ENCODE data around the gene ST3GAL5. TPM values are rescaled to one million over a fixed set of nuclear protein-coding genes. Genes with fewer than 3 reads are reported as not detected.
A peak's percentile ranks its signal among the peaks of the same experiment; 100 is the strongest.

Gene ST3GAL5
- total RNA-seq, 5 donors from 2014 or later (not counting 1 experiment from before 2014, with no cell fraction given) = 22.8 to 56.2 (median 31.9) TPM

DNA sequence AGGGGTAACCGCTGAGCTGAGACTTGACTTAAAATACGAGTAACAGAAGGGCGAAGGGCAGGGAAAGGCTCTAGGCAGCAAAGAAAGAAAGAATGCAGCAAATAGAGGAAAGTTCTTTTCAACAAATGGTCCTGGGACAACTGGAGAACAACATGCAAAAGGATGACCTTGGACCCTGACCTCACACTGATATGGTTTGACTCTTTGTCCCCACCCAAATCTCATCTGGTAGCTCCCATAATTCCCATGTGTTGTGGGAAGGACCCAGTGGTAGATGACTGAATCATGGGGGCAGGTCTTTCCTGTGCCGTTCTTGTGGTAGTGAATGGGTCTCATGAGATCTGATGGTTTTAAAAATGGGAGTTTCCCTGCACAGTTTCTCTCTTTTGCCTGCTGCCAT is 33.9 kb downstream of the ST3GAL5 start:
- Histone ChIP-seq H3K27ac (ENCODE audit: low read length) (peak overlapping the region; percentile 97), H3K36me3 (ENCODE audit: control insufficient read depth in 2 of 2, extremely low read depth in 1 of 2, insufficient read depth in 1 of 2, low read length in 1 of 2) (peaks cover 3 to 20% of the 10 kb centered on the region in 2 donors), H3K27me3 (replicated peaks in 1 of 2; ENCODE audit: control insufficient read depth in 2 of 2, extremely low read depth in 1 of 2, insufficient read depth in 2 of 2, low read length in 1 of 2) (no peaks in the 10 kb centered on the region), H3K9me3 (no peaks in the 10 kb centered on the region), H3K4me1 (ENCODE audit: control insufficient read depth in 1 of 2, extremely low read depth in 1 of 2, insufficient read depth in 2 of 2, low read length in 2 of 2) (peaks cover 35 to 56% of the 10 kb centered on the region in 2 experiments), H3K4me3 (ENCODE audit: control insufficient read depth in 1 of 2, extremely low read depth in 1 of 2, low read length in 1 of 2) (no peak overlapping the region)
- DNase-seq (peak in 1 of 35 experiments; percentile 25), ATAC-seq (replicated peaks in 1 of 4) (no peak)
- peak overlapping the region; percentile 21 to 69 (median 25) for H3K4me3 Mint-ChIP-seq
- peaks cover 70 to 81% (median 80%) of the 10 kb centered on the region in 3 donors for H3K4me1 Mint-ChIP-seq
- ChIA-PET CTCF (interaction anchor here in 1 of 2 donors (0.6 to 2.5 kb wide), 3 partner anchors 28 to 225 kb away, joined by 3 to 18 read pairs (median 11); no protein-coding TSS in a partner anchor), POLR2A (interaction anchor here (0.6 kb wide), 2 partner anchors 17 to 181 kb away, joined by 3 to 13 read pairs; no protein-coding TSS in a partner anchor)
- no peaks in the 10 kb centered on the region for H3K27me3 Mint-ChIP-seq
- WGBS (ENCODE audit: insufficient coverage) = 93% methylated on average over 3 of the region's 4 CpGs
- peaks cover 49% of the 10 kb centered on the region for H3K36me3 Mint-ChIP-seq
- peak overlapping the region; percentile 99 to 100 for H3K27ac Mint-ChIP-seq
- H3K9me3 Mint-ChIP-seq = peaks cover 2 to 10% (median 4%) of the 10 kb centered on the region in 3 donors

DNA sequence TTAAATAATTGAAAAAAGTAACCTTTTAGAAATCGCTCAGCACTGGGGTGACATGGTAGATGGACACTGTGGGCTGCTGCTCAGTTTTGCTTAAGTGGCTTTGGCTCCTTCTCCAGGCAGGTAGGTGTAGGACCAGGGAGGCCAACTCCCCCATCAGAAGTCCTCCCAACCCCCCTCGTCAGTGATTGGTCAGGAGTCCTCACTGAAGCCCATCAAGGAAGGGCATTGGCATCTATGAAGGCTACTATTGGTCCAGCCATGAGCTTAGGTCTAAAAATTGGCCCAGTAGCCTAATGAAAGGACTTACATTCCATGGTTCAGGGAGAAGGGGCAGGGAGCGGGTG is 34.7 kb downstream of the ST3GAL5 start:
- H3K4me3 Mint-ChIP-seq = peak overlapping the region; percentile 69 to 81 (median 77)
- peaks cover 66 to 83% (median 77%) of the 10 kb centered on the region in 3 donors for H3K4me1 Mint-ChIP-seq
- no peaks in the 10 kb centered on the region for H3K27me3 Mint-ChIP-seq
- Histone ChIP-seq H3K4me1 (ENCODE audit: control insufficient read depth in 1 of 2, extremely low read depth in 1 of 2, insufficient read depth in 2 of 2, low read length in 2 of 2) (peaks cover 35 to 60% of the 10 kb centered on the region in 2 experiments), H3K9me3 (no peaks in the 10 kb centered on the region), H3K4me3 (ENCODE audit: control insufficient read depth in 1 of 2, extremely low read depth in 1 of 2, low read length in 1 of 2) (peak overlapping the region; percentile 41 to 78), H3K27me3 (replicated peaks in 1 of 2; ENCODE audit: control insufficient read depth in 2 of 2, extremely low read depth in 1 of 2, insufficient read depth in 2 of 2, low read length in 1 of 2) (no peaks in the 10 kb centered on the region), H3K27ac (ENCODE audit: low read length) (peak overlapping the region; percentile 97), H3K36me3 (ENCODE audit: control insufficient read depth in 2 of 2, extremely low read depth in 1 of 2, insufficient read depth in 1 of 2, low read length in 1 of 2) (peaks cover 3 to 13% of the 10 kb centered on the region in 2 donors)
- H3K9me3 Mint-ChIP-seq = peaks cover 2 to 10% (median 4%) of the 10 kb centered on the region in 3 donors
- ChIA-PET CTCF (interaction anchor here in 1 of 2 donors (0.6 to 4.3 kb wide), 5 partner anchors 27 to 252 kb away, joined by 3 to 40 read pairs (median 11); partner anchors contain the start of genes POLR1A, PTCD3 and ST3GAL5), POLR2A (interaction anchor here (0.6 kb wide), 2 partner anchors 7 to 182 kb away, joined by 4 to 13 read pairs; no protein-coding TSS in a partner anchor)
- DNase-seq = peak in 4 of 35 experiments; percentile 8 to 27 (median 19)
- peak overlapping the region; percentile 99 to 100 for H3K27ac Mint-ChIP-seq
- peak in 3 of 4 experiments; percentile 8 to 28 (median 20) for ATAC-seq (replicated peaks in 1 of 4)
- H3K36me3 Mint-ChIP-seq = peaks cover 43% of the 10 kb centered on the region
- WGBS (ENCODE audit: insufficient coverage) = no CpG with 5 or more reads among the region's 3 CpGs

DNA sequence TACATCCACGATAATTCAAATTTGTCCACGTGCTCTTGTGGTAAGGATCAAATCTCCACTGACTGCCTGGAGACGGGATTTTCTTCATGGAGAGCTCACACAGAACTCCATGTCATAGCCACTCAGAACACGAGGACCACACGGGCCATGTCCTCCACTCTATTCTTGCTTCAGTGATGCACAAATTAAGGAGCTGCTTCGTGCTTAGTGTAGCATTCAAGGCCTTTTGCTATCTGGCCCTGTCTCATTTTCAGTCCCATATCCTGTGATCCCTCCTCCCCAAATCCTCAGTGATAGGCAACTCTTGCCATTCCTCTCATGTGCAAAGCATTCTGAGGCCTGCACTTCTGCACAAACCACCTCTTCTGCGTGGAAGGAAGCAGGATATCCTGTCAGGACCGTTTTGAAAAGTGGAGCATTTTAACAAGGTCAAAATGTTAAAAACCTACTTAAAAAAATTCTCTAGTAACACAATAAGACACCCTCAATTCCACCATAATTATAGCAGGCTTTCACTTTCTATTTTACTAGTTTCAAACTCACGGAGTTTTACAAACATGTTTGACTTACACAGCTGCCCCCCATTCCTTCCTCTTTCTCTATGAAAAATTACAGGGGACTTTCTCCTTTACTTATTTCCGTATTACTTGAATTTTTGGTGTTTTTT is 35.2 kb downstream of the ST3GAL5 start:
- peaks cover 35 to 64% of the 10 kb centered on the region in 2 experiments for H3K4me1 ChIP-seq (ENCODE audit: control insufficient read depth in 1 of 2, extremely low read depth in 1 of 2, insufficient read depth in 2 of 2, low read length in 2 of 2)
- H3K27me3 ChIP-seq (replicated peaks in 1 of 2; ENCODE audit: control insufficient read depth in 2 of 2, extremely low read depth in 1 of 2, insufficient read depth in 2 of 2, low read length in 1 of 2) = no peaks in the 10 kb centered on the region
- Mint-ChIP-seq H3K27ac (peak overlapping the region; percentile 99 to 100), H3K4me3 (peak overlapping the region; percentile 69 to 81 (median 77)), H3K4me1 (peaks cover 62 to 81% (median 72%) of the 10 kb centered on the region in 3 donors), H3K9me3 (peaks cover 2 to 10% (median 4%) of the 10 kb centered on the region in 3 donors), H3K27me3 (no peaks in the 10 kb centered on the region), H3K36me3 (peaks cover 38% of the 10 kb centered on the region)
- H3K36me3 ChIP-seq (ENCODE audit: control insufficient read depth in 2 of 2, extremely low read depth in 1 of 2, insufficient read depth in 1 of 2, low read length in 1 of 2) = peaks cover 3 to 7% of the 10 kb centered on the region in 2 donors
- 4% methylated on average over 8 of the region's 10 CpGs for WGBS (ENCODE audit: insufficient coverage)
- ATAC-seq (replicated peaks in 1 of 4) = peak; percentile 52 to 70 (median 64)
- CTCF ChIA-PET = interaction anchor here (0.6 to 4.3 kb wide), 7 partner anchors 14 to 252 kb away, joined by 3 to 40 read pairs (median 6); partner anchors contain the start of genes POLR1A (in 1 of the 2), PTCD3 (in 1 of the 2) and ST3GAL5 (in 1 of the 2)
- POLR2A ChIA-PET = interaction anchor here (0.6 to 1.0 kb wide), 6 partner anchors 8 to 954 kb away, joined by 3 to 9 read pairs (median 4); no protein-coding TSS in a partner anchor
- H3K27ac ChIP-seq (ENCODE audit: low read length) = peak overlapping the region; percentile 97
- DNase-seq = peak in 29 of 35 experiments; percentile 14 to 79 (median 43)
- no peaks in the 10 kb centered on the region for H3K9me3 ChIP-seq
- peak overlapping the region; percentile 41 to 78 for H3K4me3 ChIP-seq (ENCODE audit: control insufficient read depth in 1 of 2, extremely low read depth in 1 of 2, low read length in 1 of 2)

DNA sequence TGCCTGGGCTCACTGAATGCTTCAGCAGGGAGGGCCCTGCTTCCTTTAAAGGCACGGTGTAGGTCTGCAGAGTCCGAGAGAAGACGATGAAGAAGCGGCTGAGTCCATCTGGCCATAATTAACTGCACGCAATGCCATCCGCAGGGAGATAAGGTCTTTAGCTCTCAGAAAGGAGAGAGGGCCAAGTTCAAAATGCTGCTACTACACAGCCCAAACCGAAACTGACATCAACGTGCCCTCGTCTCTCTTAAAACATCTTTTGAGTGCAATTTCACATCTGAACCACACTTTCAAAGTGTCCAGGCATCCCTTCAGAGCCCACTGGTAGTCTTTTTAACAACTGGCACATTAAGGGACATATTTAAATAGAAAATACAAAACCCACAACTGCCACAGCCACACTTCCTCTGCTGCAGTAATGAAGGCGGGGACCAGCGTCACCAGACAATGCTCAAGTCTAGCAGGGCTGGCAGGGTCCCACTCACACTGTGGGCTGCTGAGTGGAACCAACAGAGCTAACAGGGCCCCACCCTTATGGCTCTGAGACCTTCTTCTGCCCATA is 35.8 kb downstream of the ST3GAL5 start:
- POLR2A ChIA-PET = interaction anchor here (0.6 to 1.0 kb wide), 5 partner anchors 25 to 955 kb away, joined by 3 to 9 read pairs (median 4); no protein-coding TSS in a partner anchor
- H3K36me3 ChIP-seq (ENCODE audit: control insufficient read depth in 2 of 2, extremely low read depth in 1 of 2, insufficient read depth in 1 of 2, low read length in 1 of 2) = peaks cover 3 to 5% of the 10 kb centered on the region in 2 donors
- H3K4me3 Mint-ChIP-seq = peak overlapping the region; percentile 69 to 81 (median 77)
- peaks cover 35 to 64% of the 10 kb centered on the region in 2 experiments for H3K4me1 ChIP-seq (ENCODE audit: control insufficient read depth in 1 of 2, extremely low read depth in 1 of 2, insufficient read depth in 2 of 2, low read length in 2 of 2)
- no peaks in the 10 kb centered on the region for H3K27me3 Mint-ChIP-seq
- H3K9me3 ChIP-seq = no peaks in the 10 kb centered on the region
- no peaks in the 10 kb centered on the region for H3K27me3 ChIP-seq (replicated peaks in 1 of 2; ENCODE audit: control insufficient read depth in 2 of 2, extremely low read depth in 1 of 2, insufficient read depth in 2 of 2, low read length in 1 of 2)
- CTCF ChIA-PET = interaction anchor here (0.6 to 4.3 kb wide), 7 partner anchors 13 to 253 kb away, joined by 3 to 40 read pairs (median 6); partner anchors contain the start of genes POLR1A (in 1 of the 2), PTCD3 (in 1 of the 2) and ST3GAL5 (in 1 of the 2)
- H3K4me1 Mint-ChIP-seq = peaks cover 67 to 86% (median 76%) of the 10 kb centered on the region in 3 donors
- peak; percentile 46 to 86 (median 74) for DNase-seq
- H3K27ac ChIP-seq (ENCODE audit: low read length) = peak overlapping the region; percentile 97
- H3K4me3 ChIP-seq (ENCODE audit: control insufficient read depth in 1 of 2, extremely low read depth in 1 of 2, low read length in 1 of 2) = peak overlapping the region; percentile 41 to 60
- WGBS (ENCODE audit: insufficient coverage) = 5% methylated on average over 4 of the region's 11 CpGs
- H3K9me3 Mint-ChIP-seq = peaks cover 2 to 10% (median 4%) of the 10 kb centered on the region in 3 donors
- peak overlapping the region; percentile 99 to 100 for H3K27ac Mint-ChIP-seq
- peak; percentile 83 to 86 (median 85) for ATAC-seq (replicated peaks in 1 of 4)
- H3K36me3 Mint-ChIP-seq = peaks cover 43% of the 10 kb centered on the region

DNA sequence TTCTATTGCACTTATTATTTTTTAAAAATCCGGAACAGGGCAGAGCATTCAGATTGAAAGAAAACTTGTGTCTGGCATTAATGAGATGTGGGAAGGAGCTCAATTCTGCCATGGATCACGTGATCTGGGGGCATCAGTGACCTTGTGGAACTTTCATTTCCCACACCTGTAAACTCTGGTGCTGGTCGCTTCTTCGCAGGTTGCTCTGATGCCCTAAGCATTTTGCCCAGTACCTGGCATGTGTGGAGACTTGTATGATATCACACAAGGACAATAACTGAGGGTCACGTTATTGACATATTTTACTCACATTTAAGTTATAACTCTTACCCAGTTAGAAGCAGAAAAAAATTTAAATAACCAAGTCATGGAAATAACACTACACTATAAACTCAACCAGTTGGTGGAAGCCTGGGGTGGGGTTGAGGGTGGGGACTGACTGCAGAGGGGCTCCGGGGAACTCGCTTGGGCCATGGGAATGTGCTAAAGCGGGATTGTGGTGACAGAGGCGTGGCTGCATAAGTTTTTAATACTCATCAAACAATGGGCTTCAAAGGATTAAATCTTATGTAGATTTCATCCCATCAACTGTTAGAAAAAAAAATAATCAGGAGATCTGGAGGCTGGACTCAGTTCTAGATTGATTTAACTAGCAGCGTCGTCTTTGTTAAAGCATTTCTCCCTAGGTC is 36.5 kb downstream of the ST3GAL5 start:
- ChIA-PET POLR2A (interaction anchor here (0.5 to 0.6 kb wide), 3 partner anchors 19 to 292 kb away, joined by 3 to 9 read pairs (median 3); no protein-coding TSS in a partner anchor), CTCF (interaction anchor here in 1 of 2 donors (0.7 to 4.3 kb wide), 4 partner anchors 21 to 228 kb away, joined by 3 to 40 read pairs (median 8); partner anchors contain the start of gene ST3GAL5)
- DNase-seq = peak in 1 of 35 experiments; percentile 31
- Histone ChIP-seq H3K4me1 (ENCODE audit: control insufficient read depth in 1 of 2, extremely low read depth in 1 of 2, insufficient read depth in 2 of 2, low read length in 2 of 2) (peaks cover 35 to 62% of the 10 kb centered on the region in 2 experiments), H3K27me3 (replicated peaks in 1 of 2; ENCODE audit: control insufficient read depth in 2 of 2, extremely low read depth in 1 of 2, insufficient read depth in 2 of 2, low read length in 1 of 2) (no peaks in the 10 kb centered on the region), H3K9me3 (no peaks in the 10 kb centered on the region), H3K36me3 (ENCODE audit: control insufficient read depth in 2 of 2, extremely low read depth in 1 of 2, insufficient read depth in 1 of 2, low read length in 1 of 2) (peaks cover 3 to 8% of the 10 kb centered on the region in 2 donors), H3K4me3 (ENCODE audit: control insufficient read depth in 1 of 2, extremely low read depth in 1 of 2, low read length in 1 of 2) (peak overlapping the region; percentile 41 to 60), H3K27ac (ENCODE audit: low read length) (peak overlapping the region; percentile 97)
- peaks cover 41% of the 10 kb centered on the region for H3K36me3 Mint-ChIP-seq
- ATAC-seq (replicated peaks in 1 of 4) = no peak
- peak overlapping the region; percentile 69 to 81 (median 77) for H3K4me3 Mint-ChIP-seq
- peak overlapping the region; percentile 99 to 100 for H3K27ac Mint-ChIP-seq
- peaks cover 2 to 10% (median 4%) of the 10 kb centered on the region in 3 donors for H3K9me3 Mint-ChIP-seq
- 33% methylated on average over 3 of the region's 11 CpGs for WGBS (ENCODE audit: insufficient coverage)
- peaks cover 63 to 83% (median 75%) of the 10 kb centered on the region in 3 donors for H3K4me1 Mint-ChIP-seq
- H3K27me3 Mint-ChIP-seq = no peaks in the 10 kb centered on the region

Data from T-cell (primary cell).